Heart left ventricle (tissue), 16 donors: ENCODE measurements around the gene PITPNM1. TPM values are rescaled to one million over a fixed set of nuclear protein-coding genes. Genes with fewer than 3 reads are reported as not detected.
A peak's percentile ranks its signal among the peaks of the same experiment; 100 is the strongest.

Source experiments
- ATAC-seq, 4 donors: fragments of 200-7000 bp; cut with Tn5 transposase; one replicate each; pipeline ENCODE4 v1.9.1; 2020 to 2022; ENCODE audit warnings: moderate library complexity in 4 of 4, mild to moderate bottlenecking in 3 of 4, moderate number of reproducible peaks in 1 of 4
- DNase-seq, 5 donors: peaks; one replicate each; pipeline ENCODE4 v3.0.0-alpha.2; 2020
- H3K27ac ChIP-seq, 12 donors: fragments of 200-600 bp; sonication (generic) in 4 of 12; one replicate each; pipeline versions ENCODE4 v1.5.0 to v1.8.0; 2016 to 2022; ENCODE audit warnings: mild to moderate bottlenecking in 2 of 12
- H3K27me3 ChIP-seq, 9 donors: fragments of 200-600 bp; sonication (generic) in 2 of 9; one replicate each; pipeline versions ENCODE4 v1.5.1 to v1.8.0; 2016 to 2022; ENCODE audit warnings: mild to moderate bottlenecking in 3 of 9
- H3K36me3 ChIP-seq, 9 donors: fragments of 200-600 bp; sonication (generic) in 2 of 9; one replicate each; pipeline versions ENCODE4 v1.5.0 to v1.8.0; 2018 to 2022; ENCODE audit warnings: mild to moderate bottlenecking in 2 of 9
- H3K4me1 ChIP-seq, 12 donors: fragments of 200-600 bp; sonication (generic) in 4 of 12; one replicate each; pipeline versions ENCODE4 v1.5.0 to v1.8.0; 2016 to 2022; ENCODE audit warnings: mild to moderate bottlenecking in 3 of 12
- H3K4me3 ChIP-seq, 12 donors: fragments of 200-600 bp; sonication (generic) in 4 of 12; one replicate each; pipeline versions ENCODE4 v1.5.0 to v1.8.0; 2017 to 2022; ENCODE audit warnings: mild to moderate bottlenecking in 9 of 12, moderate library complexity in 4 of 12
- H3K9me3 ChIP-seq, 12 donors: fragments of 200-600 bp; sonication (generic) in 4 of 12; one replicate each; pipeline versions ENCODE4 v1.5.0 to v1.8.0; 2016 to 2022; ENCODE audit warnings: mild to moderate bottlenecking in 1 of 12
- POLR2A ChIP-seq, 2 donors: fragments of 450-650 bp; IDR thresholded peaks; one replicate each; pipeline ENCODE4 v1.6.1; 2017; ENCODE audit warnings: antibody characterized with exemption in 2 of 2, mild to moderate bottlenecking in 2 of 2, moderate library complexity in 2 of 2
- WGBS, 4 donors: extraction: QIAGEN DNeasy Blood & Tissue Kit in 2 of 4; methylation state at CpG; one replicate each; pipeline versions ENCODE4 v1.1.5 to v1.1.7; 2013 to 2018; 5-methylcytosine and 5-hydroxymethylcytosine counted together
- intact Hi-C, 10 donors: fragments of 100-400 bp; cut with DNase I; formaldehyde crosslinking; loops; one replicate each; pipeline versions ENCODE4 v1.11.1 to v1.14.2; 2022
- polyA plus RNA-seq, 2 donors: library from polyadenylated mRNA; stranded (reverse); fragments of 200-250 nt; gene quantifications; one replicate each; pipeline ENCODE4 v1.2.3, GENCODE V29; 2013
- total RNA-seq, 9 donors: library from RNA; depleted of rRNA in 2 of 9; stranded (reverse); fragments of >200 nt in 2 of 9; fragmentation: NEBNext Ultra II Directional in 3 of 9; extraction: Animal tissue kit (Norgen Biotek cat#: 25700) in 3 of 9; gene quantifications; one replicate each; pipeline versions ENCODE4 v1.1.0 to v1.2.4, GENCODE V29; 2016 to 2023
- TF ChIP-seq, protein P1 (sequence below), 12 donors: fragments of 200-600 bp; sonication (generic) in 4 of 12; IDR thresholded peaks; one replicate each; pipeline versions ENCODE4 v1.5.0 to v1.8.0; 2018 to 2022; ENCODE audit warnings: antibody characterized with exemption in 12 of 12, mild to moderate bottlenecking in 5 of 12
- donor health status: ischemic (EF 13 %, LVEDD 7.1; RV severe dilation, severe dysfunction).
- donor health status: healthy with polysubstance abuse.
- donor health status: DM: no; HTN: yes; CAD: no.
- donor health status: DM: no; HTN: no; CAD: no.
- donor health status: ischemic (EF 25% LVEDD 6.9; RV normal size, moderate dysfunction).
- donor health status: ischemic (EF 25% LVEDD 5.7; RV mildly dilated, moderate dysfunction).
- donor health status: healthy.
- donor health status: DM: yes; HTN: yes; CAD: no.
- donor health status: ischemic (EF 35%, LVEDD 5.7; RV mildly dilated, moderate dysfunction).
- donor health status: nonischemic (EF 11% LVEDD 7.7; RV severe dilation, severe dysfunction).
- donor health status: DM: yes; HTN: yes; CAD: no.
- donor health status: PGD.
- donor health status: ischemic (EF 29% LVEDD 5.4; RV normal size, mild dysfunction).
- donor health status: nonischemic (EF 23%, LVEDD 6.1; RV moderate dilation, normal function).

Gene PITPNM1
- total and polyA plus RNA-seq, 11 donors: 24.2 to 69.1 (median 34.3) TPM

DNA sequence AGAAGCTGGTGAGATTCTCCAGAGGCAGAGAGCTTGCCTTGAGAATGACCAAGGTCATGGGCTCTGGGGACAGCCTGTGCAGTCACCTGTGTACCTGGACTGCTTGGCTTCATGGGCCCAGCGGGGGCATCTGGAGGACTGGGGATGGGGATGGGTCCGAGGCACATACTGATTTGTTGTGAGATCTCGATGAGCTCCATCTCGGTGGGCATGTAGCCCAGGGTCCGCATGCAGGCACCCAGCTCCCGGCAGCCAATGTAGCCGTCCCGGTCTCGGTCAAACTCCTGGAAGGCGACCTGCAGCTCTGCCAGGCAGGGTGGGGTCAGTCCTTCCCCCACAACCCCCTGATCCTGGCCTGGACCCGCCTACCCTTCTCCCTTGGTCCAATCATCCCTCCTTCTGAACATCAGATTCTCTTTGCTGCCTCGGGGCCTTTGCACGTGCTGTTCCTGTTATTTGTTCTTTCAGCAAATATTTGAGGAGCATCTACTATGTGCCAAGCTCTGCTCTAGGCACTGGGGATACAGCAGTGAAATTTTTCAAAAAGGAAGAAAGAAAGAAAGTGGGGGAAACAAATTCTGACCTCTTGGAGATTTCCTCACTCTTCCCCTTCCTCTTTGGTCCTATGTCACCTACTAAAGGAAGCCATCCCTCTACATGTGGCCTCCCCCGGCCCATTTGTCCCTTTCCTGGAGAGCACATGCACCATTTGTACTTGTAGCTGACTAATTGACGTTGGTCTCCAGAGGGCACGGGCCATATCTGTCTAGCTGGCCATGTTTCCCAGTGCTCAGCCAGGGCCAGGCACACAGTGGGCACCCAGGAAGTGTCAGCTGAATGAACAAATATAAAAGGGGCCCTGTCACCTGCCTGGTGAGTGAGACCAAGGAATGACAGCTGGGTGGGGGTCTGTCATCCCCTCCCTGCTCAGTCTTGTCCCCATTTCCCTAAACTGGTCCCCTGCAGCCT lies 16.0 kb upstream of the PITPNM1 start:
- Histone ChIP-seq H3K27me3 (no peaks in the 10 kb centered on the region), H3K4me1 (no peaks in the 10 kb centered on the region), H3K27ac (no peak overlapping the region), H3K9me3 (no peaks in the 10 kb centered on the region), H3K36me3 (no peaks in the 10 kb centered on the region), H3K4me3 (no peak overlapping the region)
- ATAC-seq: no peak
- WGBS, 4 donors: 78 to 90% (median 85%) methylated on average over 9 to 16 of the region's 16 CpGs
- no peak for DNase-seq
- intact Hi-C loops: no loop called here
- no peak for TF ChIP-seq POLR2A (IDR thresholded peaks at IDR 0.05)
- TF ChIP-seq, protein P1, sequence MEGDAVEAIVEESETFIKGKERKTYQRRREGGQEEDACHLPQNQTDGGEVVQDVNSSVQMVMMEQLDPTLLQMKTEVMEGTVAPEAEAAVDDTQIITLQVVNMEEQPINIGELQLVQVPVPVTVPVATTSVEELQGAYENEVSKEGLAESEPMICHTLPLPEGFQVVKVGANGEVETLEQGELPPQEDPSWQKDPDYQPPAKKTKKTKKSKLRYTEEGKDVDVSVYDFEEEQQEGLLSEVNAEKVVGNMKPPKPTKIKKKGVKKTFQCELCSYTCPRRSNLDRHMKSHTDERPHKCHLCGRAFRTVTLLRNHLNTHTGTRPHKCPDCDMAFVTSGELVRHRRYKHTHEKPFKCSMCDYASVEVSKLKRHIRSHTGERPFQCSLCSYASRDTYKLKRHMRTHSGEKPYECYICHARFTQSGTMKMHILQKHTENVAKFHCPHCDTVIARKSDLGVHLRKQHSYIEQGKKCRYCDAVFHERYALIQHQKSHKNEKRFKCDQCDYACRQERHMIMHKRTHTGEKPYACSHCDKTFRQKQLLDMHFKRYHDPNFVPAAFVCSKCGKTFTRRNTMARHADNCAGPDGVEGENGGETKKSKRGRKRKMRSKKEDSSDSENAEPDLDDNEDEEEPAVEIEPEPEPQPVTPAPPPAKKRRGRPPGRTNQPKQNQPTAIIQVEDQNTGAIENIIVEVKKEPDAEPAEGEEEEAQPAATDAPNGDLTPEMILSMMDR (IDR thresholded peaks at IDR 0.05): no peak

DNA sequence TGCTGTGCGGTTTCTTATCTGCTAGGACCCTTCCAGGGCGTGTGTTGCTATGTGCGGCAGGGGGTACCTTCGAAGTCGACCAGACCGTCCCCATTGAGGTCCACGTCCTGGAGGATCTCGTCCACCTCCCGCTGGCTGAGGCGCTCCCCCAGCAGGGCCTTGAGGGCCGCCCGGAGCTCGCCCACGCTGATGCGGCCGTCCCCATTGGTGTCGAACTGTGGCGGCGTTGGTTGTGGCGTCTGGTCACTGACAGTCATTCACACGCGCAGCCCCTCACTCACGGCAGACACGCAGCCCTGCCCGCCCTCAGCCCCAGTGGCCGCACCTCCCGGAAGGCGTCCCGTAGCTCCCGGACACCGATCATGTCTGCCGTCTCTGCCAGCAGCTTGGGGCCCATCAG lies 14.6 kb upstream of the PITPNM1 start:
- Histone ChIP-seq H3K4me1 (no peaks in the 10 kb centered on the region), H3K9me3 (no peaks in the 10 kb centered on the region), H3K36me3 (no peaks in the 10 kb centered on the region), H3K27me3 (no peaks in the 10 kb centered on the region), H3K4me3 (no peak overlapping the region), H3K27ac (no peak overlapping the region)
- ATAC-seq (no peak), DNase-seq (no peak)
- TF ChIP-seq POLR2A (IDR thresholded peaks at IDR 0.05): no peak
- TF ChIP-seq, protein P1 (IDR thresholded peaks at IDR 0.05): no peak
- 87 to 93% (median 88%) methylated on average over 32 of the region's 32 CpGs for WGBS, 4 donors
- intact Hi-C loops: no loop called here

DNA sequence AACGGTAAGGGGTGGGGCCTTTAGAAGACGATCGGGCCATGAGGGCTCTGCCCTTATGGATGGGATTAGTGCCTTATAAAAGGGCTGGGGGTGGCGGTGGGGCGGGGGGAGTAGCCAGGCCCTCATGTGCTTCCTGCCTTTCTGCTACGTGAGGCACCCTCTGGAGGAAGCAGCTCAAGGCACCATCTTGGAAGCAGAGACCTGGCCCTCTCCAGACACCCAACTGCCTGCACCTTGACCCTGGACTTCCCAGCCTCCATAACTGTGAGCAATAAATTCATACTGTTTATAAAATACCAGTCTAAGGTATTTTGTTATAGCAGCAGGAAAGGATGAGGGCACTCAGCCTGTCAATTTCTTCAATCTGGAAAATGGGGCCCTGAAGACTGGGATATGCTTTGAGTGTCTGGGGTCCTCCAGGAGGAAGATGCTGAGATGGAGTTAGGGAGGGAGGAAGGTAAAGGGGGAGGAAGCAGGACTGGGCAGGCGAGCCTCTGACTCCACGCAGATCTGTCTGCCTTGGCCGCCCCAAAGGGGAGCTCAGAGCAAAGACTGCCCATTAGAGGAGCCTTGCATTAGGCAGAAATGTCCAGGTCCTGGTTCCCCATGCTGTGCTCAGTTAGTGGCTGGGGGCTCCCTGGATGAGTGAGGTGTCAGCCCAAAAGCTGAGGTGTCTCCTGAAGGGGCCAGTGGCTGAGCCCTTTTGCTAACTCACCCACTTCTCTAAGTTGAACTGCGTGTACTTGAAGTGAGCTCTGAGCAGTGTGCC lies 12.8 kb upstream of the PITPNM1 start:
- no peak for DNase-seq
- H3K9me3 ChIP-seq: no peaks in the 10 kb centered on the region
- 72 to 90% (median 79%) methylated on average over 8 to 10 of the region's 10 CpGs for WGBS, 4 donors
- intact Hi-C loops: no loop called here
- no peak overlapping the region for H3K4me3 ChIP-seq
- no peak for TF ChIP-seq POLR2A (IDR thresholded peaks at IDR 0.05)
- TF ChIP-seq, protein P1 (IDR thresholded peaks at IDR 0.05): no peak
- no peak overlapping the region for H3K27ac ChIP-seq
- H3K4me1 ChIP-seq: no peaks in the 10 kb centered on the region
- H3K27me3 ChIP-seq: peaks cover 0 to 2% (median 0%) of the 10 kb centered on the region in 9 donors
- no peaks in the 10 kb centered on the region for H3K36me3 ChIP-seq
- no peak for ATAC-seq

DNA sequence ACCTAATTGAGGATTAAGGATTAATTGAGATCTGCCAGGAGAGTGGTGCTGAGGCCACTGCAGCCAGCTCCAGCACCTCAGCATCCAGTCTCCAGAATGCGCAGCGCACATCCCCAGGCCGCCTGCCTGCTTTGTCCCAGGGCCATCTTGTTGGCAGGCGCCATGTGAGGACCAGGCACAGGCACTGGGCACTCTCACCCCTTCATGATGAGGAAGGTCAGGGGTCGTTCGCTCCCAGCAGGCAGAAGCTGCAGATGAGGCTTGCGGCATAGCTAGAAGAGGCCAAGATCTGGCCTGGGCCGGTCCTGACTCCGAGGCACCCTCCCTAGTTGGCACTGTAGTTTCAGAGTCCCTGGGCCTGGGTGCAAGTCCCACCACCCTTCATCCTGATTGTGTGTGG lies 11.6 kb upstream of the PITPNM1 start:
- Histone ChIP-seq H3K4me1 (no peaks in the 10 kb centered on the region), H3K36me3 (no peaks in the 10 kb centered on the region), H3K4me3 (no peak overlapping the region), H3K27ac (no peak overlapping the region), H3K27me3 (peaks cover 0 to 7% (median 0%) of the 10 kb centered on the region in 9 donors), H3K9me3 (no peaks in the 10 kb centered on the region)
- intact Hi-C loops: no loop called here
- 89 to 93% (median 93%) methylated on average over 6 to 9 of the region's 9 CpGs for WGBS, 4 donors
- peak in 1 of 4 donors; percentile 8 for ATAC-seq
- no peak for DNase-seq
- no peak for TF ChIP-seq POLR2A (IDR thresholded peaks at IDR 0.05)
- TF ChIP-seq, protein P1 (IDR thresholded peaks at IDR 0.05): no peak
